HL-60 (cell line): ENCODE data around the gene RTP5.

Source experiments
- POLR2AphosphoS5 ChIP-seq: IDR thresholded peaks from 2 replicates; pipeline ENCODE4 v1.6.1; 2012; ENCODE audit warnings: low read depth
- REST ChIP-seq: IDR thresholded peaks from 2 replicates; pipeline ENCODE4 v1.6.1; 2012; ENCODE audit warnings: low read depth; ENCODE audit not compliant: insufficient replicate concordance
- TF ChIP-seq, protein P1 (sequence below): IDR thresholded peaks from one replicate; pipeline ENCODE4 v1.5.1; 2011; ENCODE audit warnings: low read length, control low read depth, inconsistent platforms; ENCODE audit not compliant: insufficient read depth

- TF ChIP-seq, protein P1, sequence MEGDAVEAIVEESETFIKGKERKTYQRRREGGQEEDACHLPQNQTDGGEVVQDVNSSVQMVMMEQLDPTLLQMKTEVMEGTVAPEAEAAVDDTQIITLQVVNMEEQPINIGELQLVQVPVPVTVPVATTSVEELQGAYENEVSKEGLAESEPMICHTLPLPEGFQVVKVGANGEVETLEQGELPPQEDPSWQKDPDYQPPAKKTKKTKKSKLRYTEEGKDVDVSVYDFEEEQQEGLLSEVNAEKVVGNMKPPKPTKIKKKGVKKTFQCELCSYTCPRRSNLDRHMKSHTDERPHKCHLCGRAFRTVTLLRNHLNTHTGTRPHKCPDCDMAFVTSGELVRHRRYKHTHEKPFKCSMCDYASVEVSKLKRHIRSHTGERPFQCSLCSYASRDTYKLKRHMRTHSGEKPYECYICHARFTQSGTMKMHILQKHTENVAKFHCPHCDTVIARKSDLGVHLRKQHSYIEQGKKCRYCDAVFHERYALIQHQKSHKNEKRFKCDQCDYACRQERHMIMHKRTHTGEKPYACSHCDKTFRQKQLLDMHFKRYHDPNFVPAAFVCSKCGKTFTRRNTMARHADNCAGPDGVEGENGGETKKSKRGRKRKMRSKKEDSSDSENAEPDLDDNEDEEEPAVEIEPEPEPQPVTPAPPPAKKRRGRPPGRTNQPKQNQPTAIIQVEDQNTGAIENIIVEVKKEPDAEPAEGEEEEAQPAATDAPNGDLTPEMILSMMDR: no peak
- no peak for TF ChIP-seq POLR2AphosphoS5
- TF ChIP-seq REST: no peak
These were observed 3.4 kb upstream of the RTP5 start for GRCh38 chr2:241865957-241866789.
